A549 (cell line): ENCODE results near the gene DQX1.

ENCODE experiments used
- FOSL2 ChIP-seq, 2 experiments: fragments of 450-650 bp in 1 of 2; fragments of >200 bp in 1 of 2; sonication (Bioruptor Twin) in 1 of 2; formaldehyde crosslinking; IDR thresholded peaks; 2 replicates each; pipeline versions ENCODE4 v1.5.0 to v1.6.1; 2016 to 2020; ENCODE audit warnings: mild to moderate bottlenecking in 1 of 2, moderate library complexity in 1 of 2
- HDAC2 ChIP-seq: fragments of 200-600 bp; sonication (generic); IDR thresholded peaks from 2 replicates; pipeline ENCODE4 v1.6.1; 2016
- KDM1A ChIP-seq: fragments of 200-600 bp; sonication (generic); IDR thresholded peaks from 2 replicates; pipeline ENCODE4 v1.6.1; 2016; ENCODE audit warnings: low read depth, mild to moderate bottlenecking
- MYC ChIP-seq: IDR thresholded peaks from 2 replicates; pipeline ENCODE4 v1.6.1; 2012; ENCODE audit warnings: mild to moderate bottlenecking, inconsistent platforms, low read length, improper control_type of control experiment, borderline replicate concordance
- NFE2L2 ChIP-seq: fragments of 150-350 bp; conservative IDR thresholded peaks from 2 replicates; pipeline ENCODE4 v1.6.1; 2014; ENCODE audit warnings: low read length
- POLR2A ChIP-seq: IDR thresholded peaks from 2 replicates; pipeline ENCODE4 v1.6.1; 2012; ENCODE audit warnings: mild to moderate bottlenecking, low read length
- POLR2AphosphoS2 ChIP-seq: conservative IDR thresholded peaks from 2 replicates; pipeline ENCODE4 v1.6.1; 2012; ENCODE audit warnings: low read length, improper control_type of control experiment, inconsistent platforms
- RAD21 ChIP-seq, 2 experiments: fragments of >200 bp in 1 of 2; sonication (Bioruptor Twin) in 1 of 2; formaldehyde crosslinking in 1 of 2; IDR thresholded peaks in 1 of 2; conservative IDR thresholded peaks in 1 of 2; 2 replicates in 1 of 2; 3 replicates in 1 of 2; pipeline ENCODE4 v1.6.1; 2012 to 2018; ENCODE audit warnings: inconsistent platforms in 1 of 2
- RFX5 ChIP-seq: fragments of 450-650 bp; IDR thresholded peaks from 2 replicates; pipeline ENCODE4 v1.7.1; 2014; ENCODE audit warnings: antibody characterized with exemption, mild to moderate bottlenecking, moderate library complexity
- ZSCAN20 ChIP-seq: fragments of 250-450 bp; sonication (Bioruptor Pico); IDR thresholded peaks from 2 replicates; pipeline ENCODE4 v1.8.0; 2022; ENCODE audit warnings: mild to moderate bottlenecking, moderate library complexity
- TF ChIP-seq, protein P1 (sequence below): fragments of >200 bp; sonication (Bioruptor Twin); formaldehyde crosslinking; IDR thresholded peaks from 3 replicates; pipeline ENCODE4 v1.5.1; 2016
- TF ChIP-seq, protein P2 (sequence below): IDR thresholded peaks from 2 replicates; pipeline ENCODE4 v1.6.1; 2012
- TF ChIP-seq, protein P3 (sequence below): fragments of >200 bp; sonication (Bioruptor Twin); formaldehyde crosslinking; IDR thresholded peaks from 3 replicates; pipeline ENCODE4 v1.6.1; 2016
- TF ChIP-seq, protein P4 (sequence below): fragments of 450-650 bp; IDR thresholded peaks from 2 replicates; pipeline ENCODE4 v1.6.1; 2014; ENCODE audit warnings: antibody characterized with exemption

DNA sequence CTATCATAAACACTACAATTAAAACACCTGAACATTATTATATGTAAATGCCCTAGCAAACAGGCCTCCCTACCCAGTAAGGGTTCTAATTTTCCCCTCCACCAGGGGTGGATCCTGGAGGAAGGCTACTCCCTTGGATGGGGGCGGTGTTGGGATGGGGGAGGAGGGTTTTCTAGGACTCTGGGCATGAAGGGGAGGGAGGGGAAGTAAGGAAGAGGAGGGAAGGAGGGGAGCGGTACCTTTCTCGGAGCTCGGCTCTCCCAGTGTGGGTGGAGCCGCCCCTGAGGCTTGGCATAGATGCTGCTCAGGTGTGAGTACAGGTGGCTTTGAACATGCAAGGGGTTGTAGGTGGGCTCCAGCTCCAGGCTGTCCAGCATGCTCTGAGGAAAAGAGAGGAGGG lies 33.9 kb upstream of the DQX1 start:
- TF ChIP-seq HDAC2 (no peak), FOSL2 (IDR thresholded peaks at IDR 0.05) (no peak), FOSL2 (CRISPR knock-in tag; IDR thresholded peaks at IDR 0.05) (no peak), KDM1A (no peak), RAD21 (conservative IDR thresholded peaks at IDR 0.05 in 1 of 2, IDR thresholded peaks at IDR 0.05 in 1 of 2) (no peak), POLR2A (no peak), MYC (no peak), POLR2AphosphoS2 (no peak), RFX5 (no peak), ZSCAN20 (CRISPR knock-in tag) (no peak), NFE2L2 (no peak)
- TF ChIP-seq, protein P1, sequence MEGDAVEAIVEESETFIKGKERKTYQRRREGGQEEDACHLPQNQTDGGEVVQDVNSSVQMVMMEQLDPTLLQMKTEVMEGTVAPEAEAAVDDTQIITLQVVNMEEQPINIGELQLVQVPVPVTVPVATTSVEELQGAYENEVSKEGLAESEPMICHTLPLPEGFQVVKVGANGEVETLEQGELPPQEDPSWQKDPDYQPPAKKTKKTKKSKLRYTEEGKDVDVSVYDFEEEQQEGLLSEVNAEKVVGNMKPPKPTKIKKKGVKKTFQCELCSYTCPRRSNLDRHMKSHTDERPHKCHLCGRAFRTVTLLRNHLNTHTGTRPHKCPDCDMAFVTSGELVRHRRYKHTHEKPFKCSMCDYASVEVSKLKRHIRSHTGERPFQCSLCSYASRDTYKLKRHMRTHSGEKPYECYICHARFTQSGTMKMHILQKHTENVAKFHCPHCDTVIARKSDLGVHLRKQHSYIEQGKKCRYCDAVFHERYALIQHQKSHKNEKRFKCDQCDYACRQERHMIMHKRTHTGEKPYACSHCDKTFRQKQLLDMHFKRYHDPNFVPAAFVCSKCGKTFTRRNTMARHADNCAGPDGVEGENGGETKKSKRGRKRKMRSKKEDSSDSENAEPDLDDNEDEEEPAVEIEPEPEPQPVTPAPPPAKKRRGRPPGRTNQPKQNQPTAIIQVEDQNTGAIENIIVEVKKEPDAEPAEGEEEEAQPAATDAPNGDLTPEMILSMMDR = no peak
- TF ChIP-seq, protein P2, sequence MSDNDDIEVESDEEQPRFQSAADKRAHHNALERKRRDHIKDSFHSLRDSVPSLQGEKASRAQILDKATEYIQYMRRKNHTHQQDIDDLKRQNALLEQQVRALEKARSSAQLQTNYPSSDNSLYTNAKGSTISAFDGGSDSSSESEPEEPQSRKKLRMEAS = no peak
- TF ChIP-seq, protein P3, sequence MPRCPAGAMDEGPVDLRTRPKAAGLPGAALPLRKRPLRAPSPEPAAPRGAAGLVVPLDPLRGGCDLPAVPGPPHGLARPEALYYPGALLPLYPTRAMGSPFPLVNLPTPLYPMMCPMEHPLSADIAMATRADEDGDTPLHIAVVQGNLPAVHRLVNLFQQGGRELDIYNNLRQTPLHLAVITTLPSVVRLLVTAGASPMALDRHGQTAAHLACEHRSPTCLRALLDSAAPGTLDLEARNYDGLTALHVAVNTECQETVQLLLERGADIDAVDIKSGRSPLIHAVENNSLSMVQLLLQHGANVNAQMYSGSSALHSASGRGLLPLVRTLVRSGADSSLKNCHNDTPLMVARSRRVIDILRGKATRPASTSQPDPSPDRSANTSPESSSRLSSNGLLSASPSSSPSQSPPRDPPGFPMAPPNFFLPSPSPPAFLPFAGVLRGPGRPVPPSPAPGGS = no peak
- TF ChIP-seq, protein P4, sequence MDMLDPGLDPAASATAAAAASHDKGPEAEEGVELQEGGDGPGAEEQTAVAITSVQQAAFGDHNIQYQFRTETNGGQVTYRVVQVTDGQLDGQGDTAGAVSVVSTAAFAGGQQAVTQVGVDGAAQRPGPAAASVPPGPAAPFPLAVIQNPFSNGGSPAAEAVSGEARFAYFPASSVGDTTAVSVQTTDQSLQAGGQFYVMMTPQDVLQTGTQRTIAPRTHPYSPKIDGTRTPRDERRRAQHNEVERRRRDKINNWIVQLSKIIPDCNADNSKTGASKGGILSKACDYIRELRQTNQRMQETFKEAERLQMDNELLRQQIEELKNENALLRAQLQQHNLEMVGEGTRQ = no peak
